Left kidney (tissue), 1 donor: ENCODE results near the gene ITGB1BP1. TPM values are rescaled to one million over a fixed set of nuclear protein-coding genes. Genes with fewer than 3 reads are reported as not detected.

ENCODE experiments used
- polyA plus RNA-seq: library from polyadenylated mRNA; unstranded; fragments of 120-200 nt; gene quantifications from one replicate; pipeline ENCODE4 v1.2.1, GENCODE V29; 2013; ENCODE audit not compliant: insufficient read length

ITGB1BP1 gene
- polyA plus RNA-seq, 1 donor, result 77.9 TPM

Other genes starting within 250 kb of the ITGB1BP1 start
- gene ASAP2, start 216.7 kb downstream of the ITGB1BP1 start, polyA plus RNA-seq, result 66.1 TPM
- gene CPSF3, start 126 bp upstream of the ITGB1BP1 start, polyA plus RNA-seq, result 66.3 TPM
- gene IAH1, start 51.0 kb upstream of the ITGB1BP1 start, polyA plus RNA-seq, result 45.0 TPM
- gene ADAM17, start 132.3 kb upstream of the ITGB1BP1 start, polyA plus RNA-seq, result 56.6 TPM
- gene YWHAQ, start 207.5 kb upstream of the ITGB1BP1 start, polyA plus RNA-seq, result 467 TPM